ENCODE data around the gene ADAR. TPM values are rescaled to one million over a fixed set of nuclear protein-coding genes. Genes with fewer than 3 reads are reported as not detected.

The ADAR gene
- total RNA-seq, 1 experiment from 2014 or later = 136 TPM

DNA sequence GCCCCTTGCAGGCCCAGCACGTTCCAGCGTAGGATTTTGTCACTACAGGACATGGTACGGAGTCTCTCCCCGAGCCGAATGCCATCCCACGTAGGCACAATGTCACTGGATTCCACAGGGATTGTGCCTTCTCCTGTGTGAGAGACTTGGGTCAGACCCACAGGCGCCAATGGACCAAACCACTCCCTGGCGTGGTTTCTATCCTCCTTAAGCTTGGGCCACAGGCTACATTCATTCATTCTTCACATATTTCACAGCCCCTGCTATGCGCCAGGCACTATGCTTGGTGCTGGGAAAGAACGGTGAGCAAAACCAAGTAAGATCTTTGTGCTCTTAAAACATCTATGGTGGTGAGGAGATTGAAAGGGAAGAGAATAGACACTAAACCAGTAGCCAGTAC lies 21.8 kb downstream of the ADAR start:
- POLR2A ChIA-PET (ENCODE audit: unreplicated experiment) = no interaction called here

DNA sequence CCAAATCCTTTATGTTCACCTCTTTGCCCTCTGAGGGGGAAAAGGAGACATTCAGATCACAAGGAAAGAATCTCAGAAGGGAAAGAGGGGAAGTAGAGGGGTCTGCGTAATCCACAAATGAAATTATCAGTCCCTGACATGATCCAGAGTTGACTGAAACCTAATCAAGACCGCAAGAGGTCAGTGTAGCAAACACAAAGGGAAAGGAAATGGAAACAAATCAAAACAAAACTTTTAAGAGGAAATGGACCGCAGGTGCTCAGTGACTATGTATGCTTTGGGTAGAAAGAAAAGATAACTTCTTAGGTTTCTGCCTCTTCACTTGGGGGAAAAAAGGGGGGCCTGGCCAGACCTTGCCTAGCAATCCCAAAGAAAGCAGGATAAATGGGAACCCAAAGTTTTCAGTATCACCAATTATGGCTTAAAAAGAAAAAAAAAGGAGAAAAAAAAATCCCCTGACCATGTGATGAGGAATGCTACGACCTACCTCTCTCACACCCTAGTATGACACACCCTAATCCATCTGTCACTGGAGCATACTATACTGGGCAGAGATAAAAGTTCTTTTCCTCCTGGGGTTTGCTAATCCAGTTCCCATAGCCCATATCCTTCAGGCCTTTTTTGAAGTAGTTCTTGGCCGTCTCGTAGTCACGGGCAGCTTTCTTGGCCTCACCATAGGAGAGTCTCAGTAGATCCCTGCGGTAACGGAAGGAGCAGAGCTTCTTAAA lies 23.6 kb downstream of the ADAR start:
- ATAC-seq (no peak), DNase-seq (no peak)
- no peaks in the 10 kb centered on the region for H3K9me3 ChIP-seq (ENCODE audit: low read length)
- ChIA-PET POLR2A (ENCODE audit: unreplicated experiment) (no interaction called here), CTCF (interaction anchor here (0.6 kb wide), 1 partner anchor 104 kb away, joined by 3 read pairs; no protein-coding TSS in a partner anchor)
- no peaks in the 10 kb centered on the region for H3K9me2 ChIP-seq (replicated peaks; ENCODE audit: low read length)
- peaks cover 88% of the 10 kb centered on the region for H3K36me3 ChIP-seq (ENCODE audit: low read depth, low read length)
- TF ChIP-seq EZH2 (IDR thresholded peaks at IDR 0.05; ENCODE audit: low read length, unreplicated experiment) = no peak
- TF ChIP-seq EZH2phosphoT487 (IDR thresholded peaks at IDR 0.05; ENCODE audit: borderline replicate concordance, low read length) = no peak
- TF ChIP-seq, protein P1, sequence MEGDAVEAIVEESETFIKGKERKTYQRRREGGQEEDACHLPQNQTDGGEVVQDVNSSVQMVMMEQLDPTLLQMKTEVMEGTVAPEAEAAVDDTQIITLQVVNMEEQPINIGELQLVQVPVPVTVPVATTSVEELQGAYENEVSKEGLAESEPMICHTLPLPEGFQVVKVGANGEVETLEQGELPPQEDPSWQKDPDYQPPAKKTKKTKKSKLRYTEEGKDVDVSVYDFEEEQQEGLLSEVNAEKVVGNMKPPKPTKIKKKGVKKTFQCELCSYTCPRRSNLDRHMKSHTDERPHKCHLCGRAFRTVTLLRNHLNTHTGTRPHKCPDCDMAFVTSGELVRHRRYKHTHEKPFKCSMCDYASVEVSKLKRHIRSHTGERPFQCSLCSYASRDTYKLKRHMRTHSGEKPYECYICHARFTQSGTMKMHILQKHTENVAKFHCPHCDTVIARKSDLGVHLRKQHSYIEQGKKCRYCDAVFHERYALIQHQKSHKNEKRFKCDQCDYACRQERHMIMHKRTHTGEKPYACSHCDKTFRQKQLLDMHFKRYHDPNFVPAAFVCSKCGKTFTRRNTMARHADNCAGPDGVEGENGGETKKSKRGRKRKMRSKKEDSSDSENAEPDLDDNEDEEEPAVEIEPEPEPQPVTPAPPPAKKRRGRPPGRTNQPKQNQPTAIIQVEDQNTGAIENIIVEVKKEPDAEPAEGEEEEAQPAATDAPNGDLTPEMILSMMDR (conservative IDR thresholded peaks at IDR 0.05; ENCODE audit: low read depth, low read length) = no peak
- intact Hi-C loops (cut with micrococcal nuclease) = no loop called here
- no peaks in the 10 kb centered on the region for H3F3A ChIP-seq (ENCODE audit: low read length, unreplicated experiment)
- H3K4me3 ChIP-seq (ENCODE audit: low read length) = no peak overlapping the region
- H3K79me2 ChIP-seq (ENCODE audit: low read length) = no peaks in the 10 kb centered on the region
- H3K4me2 ChIP-seq (ENCODE audit: low read length) = no peak overlapping the region
- BruUV-seq (replicated peaks) = no TSS peak
- no peaks in the 10 kb centered on the region for H4K20me1 ChIP-seq (ENCODE audit: low read length)
- H2AFZ ChIP-seq (ENCODE audit: low read length) = no peak overlapping the region
- H3K9ac ChIP-seq (ENCODE audit: low read length) = no peak overlapping the region
- no peaks in the 10 kb centered on the region for H3K27me3 ChIP-seq (ENCODE audit: low read length)
- H3K27ac ChIP-seq (ENCODE audit: low read length) = no peak overlapping the region
- H3K4me1 ChIP-seq (ENCODE audit: insufficient read depth, low read length) = no peaks in the 10 kb centered on the region

More for the DNA sequence above, 21.8 kb downstream of the ADAR start:
- Histone ChIP-seq H3F3A (ENCODE audit: low read length, unreplicated experiment) (no peaks in the 10 kb centered on the region), H3K27ac (ENCODE audit: low read length) (no peak overlapping the region), H3K4me2 (ENCODE audit: low read length) (no peak overlapping the region), H3K9me2 (replicated peaks; ENCODE audit: low read length) (no peaks in the 10 kb centered on the region), H4K20me1 (ENCODE audit: low read length) (no peaks in the 10 kb centered on the region), H3K79me2 (ENCODE audit: low read length) (no peaks in the 10 kb centered on the region), H3K27me3 (ENCODE audit: low read length) (no peaks in the 10 kb centered on the region), H3K4me1 (ENCODE audit: insufficient read depth, low read length) (no peaks in the 10 kb centered on the region), H2AFZ (ENCODE audit: low read length) (no peak overlapping the region), H3K9ac (ENCODE audit: low read length) (no peak overlapping the region), H3K36me3 (ENCODE audit: low read depth, low read length) (peaks cover 94% of the 10 kb centered on the region), H3K9me3 (ENCODE audit: low read length) (no peaks in the 10 kb centered on the region), H3K4me3 (ENCODE audit: low read length) (no peak overlapping the region)
- CTCF ChIA-PET = no interaction called here
- ATAC-seq = no peak
- no TSS peak for BruUV-seq (replicated peaks)
- TF ChIP-seq, protein P1 (conservative IDR thresholded peaks at IDR 0.05; ENCODE audit: low read depth, low read length) = no peak
- TF ChIP-seq EZH2phosphoT487 (IDR thresholded peaks at IDR 0.05; ENCODE audit: borderline replicate concordance, low read length) = no peak
- intact Hi-C loops (cut with micrococcal nuclease) = no loop called here
- DNase-seq = no peak

DNA sequence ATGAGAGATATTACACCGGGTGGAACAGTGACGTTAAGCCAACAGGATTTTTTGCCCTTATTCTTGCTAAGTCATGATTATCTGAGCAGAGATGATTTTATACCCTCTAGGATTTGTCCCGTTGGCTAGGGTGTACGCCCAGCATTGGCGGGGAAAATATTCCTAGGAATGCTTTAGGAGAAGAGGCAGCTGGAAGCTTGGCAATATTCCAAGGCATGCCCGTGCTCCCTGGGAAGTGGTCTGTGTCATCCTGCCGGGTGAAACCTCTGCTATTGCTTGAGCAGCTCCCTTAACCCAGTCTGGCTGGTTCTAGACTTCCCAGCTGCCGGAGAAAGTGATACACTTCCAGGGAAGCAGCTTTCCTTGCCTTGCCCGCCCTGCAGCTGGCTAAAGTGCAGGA lies 24.2 kb downstream of the ADAR start:
- Histone ChIP-seq H3F3A (ENCODE audit: low read length, unreplicated experiment) (no peaks in the 10 kb centered on the region), H3K79me2 (ENCODE audit: low read length) (no peaks in the 10 kb centered on the region), H3K9ac (ENCODE audit: low read length) (no peak overlapping the region), H2AFZ (ENCODE audit: low read length) (no peak overlapping the region), H3K27ac (ENCODE audit: low read length) (no peak overlapping the region), H3K36me3 (ENCODE audit: low read depth, low read length) (peaks cover 84% of the 10 kb centered on the region), H3K27me3 (ENCODE audit: low read length) (no peaks in the 10 kb centered on the region), H4K20me1 (ENCODE audit: low read length) (no peaks in the 10 kb centered on the region), H3K9me2 (replicated peaks; ENCODE audit: low read length) (no peaks in the 10 kb centered on the region), H3K4me1 (ENCODE audit: insufficient read depth, low read length) (no peaks in the 10 kb centered on the region), H3K4me2 (ENCODE audit: low read length) (no peak overlapping the region), H3K9me3 (ENCODE audit: low read length) (no peaks in the 10 kb centered on the region), H3K4me3 (ENCODE audit: low read length) (no peak overlapping the region)
- ChIA-PET POLR2A (ENCODE audit: unreplicated experiment) (no interaction called here), CTCF (interaction anchor here (0.6 kb wide), 1 partner anchor 104 kb away, joined by 3 read pairs; no protein-coding TSS in a partner anchor)
- ATAC-seq = no peak
- no peak for DNase-seq
- TF ChIP-seq EZH2 (IDR thresholded peaks at IDR 0.05; ENCODE audit: low read length, unreplicated experiment) = no peak
- TF ChIP-seq EZH2phosphoT487 (IDR thresholded peaks at IDR 0.05; ENCODE audit: borderline replicate concordance, low read length) = no peak
- TF ChIP-seq, protein P1 (conservative IDR thresholded peaks at IDR 0.05; ENCODE audit: low read depth, low read length) = no peak
- no TSS peak for BruUV-seq (replicated peaks)
- intact Hi-C loops (cut with micrococcal nuclease) = no loop called here

Measured in PC-3 (cell line).